Esophagus muscularis mucosa (tissue), 4 donors: ENCODE data around the gene IL17RD.

ENCODE experiments used
- EP300 ChIP-seq: sonication (generic); formaldehyde crosslinking; IDR thresholded peaks from one replicate; pipeline ENCODE4 v1.6.1; 2017; ENCODE audit warnings: antibody characterized with exemption
- POLR2A ChIP-seq: fragments of 450-650 bp; IDR thresholded peaks from one replicate; pipeline ENCODE4 v1.6.1; 2017; ENCODE audit warnings: antibody characterized with exemption, moderate library complexity, mild to moderate bottlenecking, low read depth
- TF ChIP-seq, protein P1 (sequence below), 3 experiments: fragments of 200-600 bp in 2 of 3; fragments of 450-650 bp in 1 of 3; sonication (generic) in 2 of 3; IDR thresholded peaks; one replicate each; pipeline ENCODE4 v1.5.1; 2017 to 2019; ENCODE audit warnings: antibody characterized with exemption in 3 of 3, mild to moderate bottlenecking in 2 of 3, moderate library complexity in 1 of 3

DNA sequence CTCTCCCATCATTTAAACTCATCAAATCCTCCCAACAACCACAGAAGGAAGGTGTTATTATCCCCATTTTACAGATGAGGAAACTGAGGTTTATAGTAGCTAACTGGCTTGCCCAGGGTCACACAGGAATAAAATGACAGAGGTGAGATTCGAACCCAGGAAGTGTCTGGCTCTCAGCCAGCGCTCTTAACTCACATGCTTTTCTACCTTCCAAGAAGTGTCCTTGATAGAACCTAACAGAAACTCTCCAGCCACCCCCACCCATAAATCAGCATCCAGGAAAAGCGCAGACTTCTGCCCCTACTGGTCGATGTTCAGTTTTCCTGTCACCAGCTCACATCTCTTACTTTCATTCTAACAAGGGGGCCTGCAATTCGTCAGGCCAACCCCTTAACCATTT, 52.9 kb downstream of the IL17RD start:
- TF ChIP-seq, protein P1, sequence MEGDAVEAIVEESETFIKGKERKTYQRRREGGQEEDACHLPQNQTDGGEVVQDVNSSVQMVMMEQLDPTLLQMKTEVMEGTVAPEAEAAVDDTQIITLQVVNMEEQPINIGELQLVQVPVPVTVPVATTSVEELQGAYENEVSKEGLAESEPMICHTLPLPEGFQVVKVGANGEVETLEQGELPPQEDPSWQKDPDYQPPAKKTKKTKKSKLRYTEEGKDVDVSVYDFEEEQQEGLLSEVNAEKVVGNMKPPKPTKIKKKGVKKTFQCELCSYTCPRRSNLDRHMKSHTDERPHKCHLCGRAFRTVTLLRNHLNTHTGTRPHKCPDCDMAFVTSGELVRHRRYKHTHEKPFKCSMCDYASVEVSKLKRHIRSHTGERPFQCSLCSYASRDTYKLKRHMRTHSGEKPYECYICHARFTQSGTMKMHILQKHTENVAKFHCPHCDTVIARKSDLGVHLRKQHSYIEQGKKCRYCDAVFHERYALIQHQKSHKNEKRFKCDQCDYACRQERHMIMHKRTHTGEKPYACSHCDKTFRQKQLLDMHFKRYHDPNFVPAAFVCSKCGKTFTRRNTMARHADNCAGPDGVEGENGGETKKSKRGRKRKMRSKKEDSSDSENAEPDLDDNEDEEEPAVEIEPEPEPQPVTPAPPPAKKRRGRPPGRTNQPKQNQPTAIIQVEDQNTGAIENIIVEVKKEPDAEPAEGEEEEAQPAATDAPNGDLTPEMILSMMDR (IDR thresholded peaks at IDR 0.05): no peak
- no peak for TF ChIP-seq EP300
- TF ChIP-seq POLR2A: no peak
